ENCODE results near the gene RAD51B.

The RAD51B gene

GRCh38 chr14:68775614-68776126 is 956.1 kb downstream of the RAD51B start:
- no peak for DNase-seq

- no peak for DNase-seq
These were observed 958.1 kb downstream of the RAD51B start for GRCh38 chr14:68777644-68778043.
